H1 (cell line): ENCODE results near the gene C22orf23. TPM values are rescaled to one million over a fixed set of nuclear protein-coding genes. Genes with fewer than 3 reads are reported as not detected.

ENCODE experiments used
- CTCF ChIA-PET: fragments of 300-600 bp; sonication (Branson Sonifier 250); formaldehyde crosslinking; loops from one replicate; lab custom pipeline; 2021; ENCODE audit not compliant: partially characterized antibody; lab: Charles Lee
- POLR2A ChIA-PET: fragments of 300-600 bp; sonication (Branson Sonifier 250); formaldehyde crosslinking; loops from one replicate; lab custom pipeline; 2021; ENCODE audit warnings: inconsistent platforms; ENCODE audit not compliant: partially characterized antibody; lab: Charles Lee
- DNase-seq, 2 experiments: peaks; one replicate each; pipeline versions ENCODE4 v3.0.0 to v3.0.0-alpha.2; 2010 to 2022; ENCODE audit warnings: low spot score in 2 of 2, low read depth in 1 of 2, mixed read lengths in 1 of 2
- FAIRE-seq: peaks from 2 replicates; lab custom pipeline; 2011; peaks lifted over from hg19 to GRCh38; lab: Jason Lieb, UNC
- H2AFZ ChIP-seq: 2 replicates; pipeline ENCODE4 v1.8.1; 2012; ENCODE audit warnings: low read length, inconsistent platforms
- H2AK5ac ChIP-seq: 2 replicates; pipeline ENCODE4 v1.6.1; 2013; ENCODE audit warnings: low read depth, low read length
- H2BK120ac ChIP-seq: replicated peaks from 2 replicates; pipeline ENCODE3; 2013; ENCODE audit warnings: low read depth, low read length, inconsistent platforms
- H2BK12ac ChIP-seq: 2 replicates; pipeline ENCODE4 v1.6.1; 2013; ENCODE audit warnings: low read depth, low read length
- H2BK15ac ChIP-seq: 2 replicates; pipeline ENCODE4 v1.6.1; 2013; ENCODE audit warnings: low read length
- H2BK20ac ChIP-seq: 2 replicates; pipeline ENCODE4 v1.6.1; 2013; ENCODE audit warnings: low read length
- H2BK5ac ChIP-seq: 2 replicates; pipeline ENCODE4 v1.6.1; 2013; ENCODE audit warnings: low read depth, low read length
- H3K14ac ChIP-seq: 2 replicates; pipeline ENCODE4 v1.6.1; 2013; ENCODE audit warnings: inconsistent platforms; ENCODE audit not compliant: insufficient read length
- H3K18ac ChIP-seq: 2 replicates; pipeline ENCODE4 v1.6.1; 2013; ENCODE audit warnings: low read length; ENCODE audit errors: extremely low read depth
- H3K23ac ChIP-seq: 2 replicates; pipeline ENCODE4 v1.6.1; 2013; ENCODE audit warnings: inconsistent platforms; ENCODE audit not compliant: insufficient read length
- H3K23me2 ChIP-seq: 2 replicates; pipeline ENCODE4 v1.6.1; 2013; ENCODE audit warnings: low read depth, low read length
- H3K27ac ChIP-seq: 2 replicates; pipeline ENCODE4 v1.6.1; 2011; ENCODE audit warnings: low read depth, low read length, inconsistent platforms
- H3K27me3 ChIP-seq, 4 experiments: replicated peaks in 1 of 4; 1 replicate in 1 of 4; 2 replicates in 3 of 4; pipeline versions ENCODE4 v1.6.1 to v1.8.1; 2011 to 2013; ENCODE audit warnings: low read length in 3 of 4, mild to moderate bottlenecking in 3 of 4, inconsistent platforms in 2 of 4, mixed read lengths in 2 of 4, moderate library complexity in 1 of 4; ENCODE audit not compliant: control insufficient read depth in 3 of 4, insufficient read depth in 3 of 4; ENCODE audit errors: extremely low read depth in 1 of 4
- H3K36me3 ChIP-seq, 4 experiments: 2 replicates each; pipeline versions ENCODE4 v1.6.1 to v1.8.1; 2011 to 2013; ENCODE audit warnings: mild to moderate bottlenecking in 4 of 4, low read length in 3 of 4, moderate library complexity in 2 of 4, control low read depth in 1 of 4, inconsistent platforms in 1 of 4; ENCODE audit not compliant: insufficient read depth in 4 of 4, control insufficient read depth in 2 of 4
- H3K4ac ChIP-seq: replicated peaks from 2 replicates; pipeline ENCODE3; 2013; ENCODE audit warnings: low read length, low read depth, mixed read lengths, inconsistent platforms; ENCODE audit not compliant: insufficient read length
- H3K4me1 ChIP-seq, 4 experiments: replicated peaks in 1 of 4; 1 replicate in 1 of 4; 2 replicates in 3 of 4; pipeline versions ENCODE4 v1.6.1 to v1.8.1; 2011 to 2013; ENCODE audit warnings: low read length in 3 of 4, inconsistent platforms in 2 of 4, mixed read lengths in 1 of 4; ENCODE audit not compliant: insufficient read depth in 4 of 4, control insufficient read depth in 3 of 4
- H3K4me2 ChIP-seq, 2 experiments: 2 replicates each; pipeline versions ENCODE4 v1.6.1 to v1.8.1; 2011 to 2013; ENCODE audit warnings: low read depth in 2 of 2, low read length in 2 of 2, control low read depth in 1 of 2, inconsistent platforms in 1 of 2, mild to moderate bottlenecking in 1 of 2; ENCODE audit not compliant: insufficient read depth in 1 of 2
- H3K4me3 ChIP-seq, 4 experiments: fragments of 200-600, 300-600 bp in 1 of 4; sonication (generic), shearing (Covaris generic), sonication (Bioruptor Twin) in 1 of 4; 2 replicates each; pipeline versions ENCODE4 v1.5.1 to v1.8.1; 2011 to 2016; ENCODE audit warnings: low read length in 4 of 4, low read depth in 3 of 4, control low read depth in 2 of 4, inconsistent platforms in 2 of 4, mild to moderate bottlenecking in 2 of 4, mixed read lengths in 1 of 4, moderate library complexity in 1 of 4; ENCODE audit not compliant: insufficient read depth in 2 of 4; ENCODE audit errors: extremely low read depth in 1 of 4
- H3K56ac ChIP-seq: replicated peaks from 2 replicates; pipeline ENCODE3; 2013; ENCODE audit warnings: low read depth, mild to moderate bottlenecking, mixed read lengths, low read length, inconsistent platforms; ENCODE audit not compliant: insufficient read length
- H3K79me1 ChIP-seq: 2 replicates; pipeline ENCODE4 v1.6.1; 2013; ENCODE audit warnings: low read depth, low read length, control low read depth
- H3K79me2 ChIP-seq, 2 experiments: 2 replicates each; pipeline versions ENCODE4 v1.6.1 to v1.8.1; 2012 to 2013; ENCODE audit warnings: low read length in 2 of 2, mild to moderate bottlenecking in 2 of 2, inconsistent platforms in 1 of 2; ENCODE audit not compliant: insufficient read depth in 2 of 2, control insufficient read depth in 1 of 2
- H3K9ac ChIP-seq, 4 experiments: replicated peaks in 1 of 4; 1 replicate in 1 of 4; 2 replicates in 3 of 4; pipeline versions ENCODE4 v1.6.1 to v1.8.1; 2011 to 2013; ENCODE audit warnings: low read depth in 3 of 4, low read length in 3 of 4, control low read depth in 2 of 4, mild to moderate bottlenecking in 2 of 4, moderate library complexity in 2 of 4, inconsistent platforms in 1 of 4; ENCODE audit errors: extremely low read depth in 1 of 4
- H3K9me3 ChIP-seq, 2 experiments: 2 replicates each; pipeline versions ENCODE4 v1.6.1 to v1.8.1; 2012 to 2013; ENCODE audit warnings: mild to moderate bottlenecking in 2 of 2, moderate library complexity in 2 of 2, control low read depth in 1 of 2, inconsistent platforms in 1 of 2, low read depth in 1 of 2, low read length in 1 of 2, mixed read lengths in 1 of 2; ENCODE audit not compliant: insufficient read depth in 2 of 2
- H4K20me1 ChIP-seq, 2 experiments: replicated peaks in 1 of 2; 2 replicates each; pipeline versions ENCODE3 to v1.8.1; 2011 to 2013; ENCODE audit warnings: inconsistent platforms in 2 of 2, low read length in 2 of 2, mild to moderate bottlenecking in 1 of 2; ENCODE audit not compliant: insufficient read depth in 2 of 2, control insufficient read depth in 1 of 2
- H4K5ac ChIP-seq: 2 replicates; pipeline ENCODE4 v1.6.1; 2013; ENCODE audit warnings: low read length, low read depth, mixed read lengths, inconsistent platforms; ENCODE audit not compliant: insufficient read length
- H4K8ac ChIP-seq: 2 replicates; pipeline ENCODE4 v1.8.0; 2013; ENCODE audit warnings: mild to moderate bottlenecking, moderate library complexity, low read length, inconsistent platforms; ENCODE audit not compliant: insufficient read depth; ENCODE audit errors: extremely low read depth
- H4K91ac ChIP-seq: replicated peaks from 2 replicates; pipeline ENCODE3; 2013; ENCODE audit warnings: low read length, mixed read lengths, inconsistent platforms; ENCODE audit not compliant: insufficient read length
- EZH2 ChIP-seq: fragments of 200-600 bp; sonication (generic); IDR thresholded peaks from 2 replicates; pipeline ENCODE4 v1.7.1; 2012; ENCODE audit warnings: low read depth, mild to moderate bottlenecking, moderate library complexity, low read length, inconsistent platforms; ENCODE audit not compliant: severe bottlenecking
- HDAC2 ChIP-seq, 2 experiments: fragments of 300-600 bp in 1 of 2; sonication (generic) in 1 of 2; IDR thresholded peaks; 2 replicates each; pipeline ENCODE4 v1.6.1; 2011 to 2012; ENCODE audit warnings: low read depth in 2 of 2, low read length in 2 of 2, mild to moderate bottlenecking in 2 of 2, moderate library complexity in 2 of 2, borderline replicate concordance in 1 of 2, inconsistent platforms in 1 of 2
- KDM5A ChIP-seq: fragments of 200-600 bp; IDR thresholded peaks from 2 replicates; pipeline ENCODE4 v1.7.1; 2012; ENCODE audit warnings: mild to moderate bottlenecking, low read length, inconsistent platforms, mixed read lengths
- NRF1 ChIP-seq: IDR thresholded peaks from 2 replicates; pipeline ENCODE4 v1.6.1; 2011; ENCODE audit warnings: mild to moderate bottlenecking, low read depth, low read length, improper control_type of control experiment
- PHF8 ChIP-seq: fragments of 200-600 bp; sonication (generic); conservative IDR thresholded peaks from 2 replicates; pipeline ENCODE4 v1.7.1; 2012; ENCODE audit warnings: low read depth, mild to moderate bottlenecking, inconsistent platforms, low read length, moderate library complexity
- POLR2A ChIP-seq, 2 experiments: IDR thresholded peaks; 1 replicate in 1 of 2; 2 replicates in 1 of 2; pipeline ENCODE4 v1.6.1; 2011; ENCODE audit warnings: low read depth in 2 of 2, low read length in 2 of 2, mild to moderate bottlenecking in 2 of 2; ENCODE audit errors: control extremely low read depth in 1 of 2
- RAD21 ChIP-seq, 2 experiments: IDR thresholded peaks in 1 of 2; conservative IDR thresholded peaks in 1 of 2; 2 replicates each; pipeline ENCODE4 v1.6.1; 2011; ENCODE audit warnings: low read depth in 2 of 2, low read length in 2 of 2, improper control_type of control experiment in 1 of 2, inconsistent platforms in 1 of 2, mild to moderate bottlenecking in 1 of 2, moderate library complexity in 1 of 2
- RNF2 ChIP-seq: fragments of 200-900, 300-1000 bp; sonication (generic); IDR thresholded peaks from 2 replicates; pipeline ENCODE4 v1.7.1; 2016; ENCODE audit warnings: borderline replicate concordance, low read depth, mild to moderate bottlenecking, antibody characterized with exemption, low read length; ENCODE audit not compliant: poor library complexity, severe bottlenecking; ENCODE audit errors: missing control alignments
- TAF1 ChIP-seq: IDR thresholded peaks from 2 replicates; pipeline ENCODE4 v1.6.1; 2011; ENCODE audit warnings: mild to moderate bottlenecking, low read depth, low read length
- TEAD4 ChIP-seq: IDR thresholded peaks from 2 replicates; pipeline ENCODE4 v1.6.1; 2012; ENCODE audit warnings: low read depth, low read length, inconsistent platforms, mixed read lengths
- WGBS, 2 experiments: shearing (Covaris generic) in 1 of 2; methylation state at CpG; one replicate each; pipeline versions ENCODE4 v1.1.6 to v1.1.7; 2013 to 2015; ENCODE audit warnings: low lambda C conversion rate in 2 of 2, mixed read lengths in 2 of 2, inconsistent platforms in 1 of 2, low coverage in 1 of 2, missing lambda C conversion rate in 1 of 2; ENCODE audit not compliant: insufficient replicate concordance in 2 of 2, insufficient coverage in 1 of 2, insufficient read length in 1 of 2; ENCODE audit errors: extremely low coverage in 1 of 2, missing lambda C conversion rate in 1 of 2; 5-methylcytosine and 5-hydroxymethylcytosine counted together
- polyA plus RNA-seq, 7 experiments: library from polyadenylated mRNA; depleted of rRNA in 3 of 7; stranded (reverse) in 5 of 7; unstranded in 2 of 7; fragments of >200 nt in 5 of 7; fragments of 200-250 nt in 2 of 7; gene quantifications; 1 replicate in 5 of 7; 2 replicates in 1 of 7; 4 replicates in 1 of 7; pipeline versions ENCODE4 v1.2.1 to v1.2.3, GENCODE V29; 2011 to 2013; ENCODE audit warnings: missing spikeins in 2 of 7, mixed read lengths in 2 of 7
- total RNA-seq: library from RNA; stranded (reverse); fragmentation: NEBNext Ultra II Directional; extraction: Animal tissue kit (Norgen Biotek cat#: 25700); gene quantifications from 2 replicates; pipeline ENCODE4 v1.2.1, GENCODE V29; 2021

The C22orf23 gene
- total and polyA plus RNA-seq, 2 of the 8 experiments (the other 6 are each of a cell fraction or from before 2014, with no cell fraction given) = 0.50 to 0.54 TPM

- H3K79me2 ChIP-seq = no peaks in the 10 kb centered on the region
- no peak overlapping the region for H2BK20ac ChIP-seq
- POLR2A ChIA-PET = interaction anchor here (2.3 to 4.8 kb wide), 2 partner anchors 8 to 11 kb away, joined by 9 to 26 read pairs; no protein-coding TSS in a partner anchor
- H3K14ac ChIP-seq = no peak overlapping the region
- no peak overlapping the region for H2BK15ac ChIP-seq
- no peak overlapping the region for H3K23ac ChIP-seq
- H3K36me3 ChIP-seq = peaks cover 0 to 2% (median 0%) of the 10 kb centered on the region in 4 experiments; a peak in 2 of 8 replicates
- no peak overlapping the region for H3K56ac ChIP-seq
- no peak overlapping the region for H2BK120ac ChIP-seq
- peaks cover 2 to 4% of the 10 kb centered on the region in 2 experiments for H4K20me1 ChIP-seq
- no peak overlapping the region for H3K4ac ChIP-seq
- H3K9ac ChIP-seq = no peak overlapping the region
- no peak overlapping the region for H4K91ac ChIP-seq
- TF ChIP-seq RNF2 (no peak), HDAC2 (IDR thresholded peaks at IDR 0.05; ENCODE audit: borderline replicate concordance in 1 of 2, low read depth in 2 of 2, low read length in 2 of 2) (no peak), POLR2A (IDR thresholded peaks at IDR 0.05; ENCODE audit: control extremely low read depth in 1 of 2, low read depth in 2 of 2, low read length in 2 of 2) (no peak), PHF8 (no peak), TEAD4 (no peak), TAF1 (no peak), EZH2 (no peak), RAD21 (IDR thresholded peaks at IDR 0.05 in 1 of 2, conservative IDR thresholded peaks at IDR 0.05 in 1 of 2; ENCODE audit: low read depth in 2 of 2, low read length in 2 of 2) (no peak), NRF1 (no peak), KDM5A (no peak)
- no peak for FAIRE-seq
- peaks cover 13% of the 10 kb centered on the region; the same call in 1 of the 2 replicates for H3K23me2 ChIP-seq
- no peak overlapping the region for H2BK5ac ChIP-seq
- CTCF ChIA-PET = interaction anchor here (0.7 to 2.1 kb wide), 9 partner anchors 12 to 120 kb away, joined by 3 to 6 read pairs (median 4); partner anchors contain the start of genes C22orf23 and POLR2F
- no peak overlapping the region for H4K5ac ChIP-seq
- peaks cover 0 to 20% (median 9%) of the 10 kb centered on the region in 4 experiments; a peak in 6 of 7 replicates for H3K4me1 ChIP-seq
- no peak overlapping the region; a peak in 1 of 4 replicates for H3K4me2 ChIP-seq
- no peak for DNase-seq
- H3K27ac ChIP-seq = no peak overlapping the region
- no peak overlapping the region for H4K8ac ChIP-seq
- peak overlapping the region; percentile 48 for H3K18ac ChIP-seq
- peaks cover 0 to 16% (median 12%) of the 10 kb centered on the region in 4 experiments; a peak in 5 of 7 replicates for H3K27me3 ChIP-seq
- WGBS, 2 experiments = 86% methylated on average over 6 of the region's 8 CpGs; no CpG with 5 or more reads in 1 of the 2 experiments
- no peaks in the 10 kb centered on the region for H3K9me3 ChIP-seq
- no peak overlapping the region for H2AFZ ChIP-seq
- no peak overlapping the region for H3K4me3 ChIP-seq
- H2AK5ac ChIP-seq = no peak overlapping the region
- H3K79me1 ChIP-seq = no peaks in the 10 kb centered on the region
- H2BK12ac ChIP-seq = no peak overlapping the region
Measured at GRCh38 chr22:37979782-37980181, 26.4 kb upstream of the C22orf23 start.
